ENCODE data around the gene FH. TPM values are rescaled to one million over a fixed set of nuclear protein-coding genes. Genes with fewer than 3 reads are reported as not detected.

FH gene
- total RNA-seq, 1 experiment from 2014 or later, result 73.6 TPM

- DNase-seq (ENCODE audit: low spot score), result peak; percentile 79
- Histone ChIP-seq H3K4me1 (ENCODE audit: insufficient read depth, low read length, poor library complexity, severe bottlenecking) (peaks cover 7% of the 10 kb centered on the region), H3K27ac (ENCODE audit: low read depth, low read length, poor library complexity, severe bottlenecking) (no peak overlapping the region), H3K27me3 (replicated peaks; ENCODE audit: insufficient read depth, low read depth, low read length, poor library complexity) (no peaks in the 10 kb centered on the region), H3K4me3 (ENCODE audit: low read depth, low read length, poor library complexity, severe bottlenecking) (no peak overlapping the region), H3K9me3 (ENCODE audit: low read depth, low read length, poor library complexity, severe bottlenecking) (no peaks in the 10 kb centered on the region), H3K36me3 (ENCODE audit: insufficient read depth, low read length, poor library complexity, severe bottlenecking) (no peaks in the 10 kb centered on the region)
- BruUV-seq (replicated peaks), result no TSS peak
- ChIA-PET POLR2A (ENCODE audit: low non-redundant PET) (no interaction called here), CTCF (no interaction called here)
- no peak for TF ChIP-seq EZH2 (IDR thresholded peaks at IDR 0.05; ENCODE audit: borderline replicate concordance, low read depth, low read length, poor library complexity, severe bottlenecking)
- no peak for TF ChIP-seq CTCF (conservative IDR thresholded peaks at IDR 0.05; ENCODE audit: low read depth, low read length)
- intact Hi-C loops (cut with micrococcal nuclease; ENCODE audit: unreplicated experiment), result loop anchor here (5.0 to 10.0 kb wide), 3 partner anchors 61 to 518 kb away; no protein-coding TSS in a partner anchor
Measured at GRCh38 chr1:241482761-241483250, 36.7 kb downstream of the FH start.

- H3K36me3 ChIP-seq (ENCODE audit: insufficient read depth, low read length, poor library complexity, severe bottlenecking), result no peaks in the 10 kb centered on the region
- CTCF ChIA-PET, result no interaction called here
- DNase-seq (ENCODE audit: low spot score), result no peak
- no peaks in the 10 kb centered on the region for H3K9me3 ChIP-seq (ENCODE audit: low read depth, low read length, poor library complexity, severe bottlenecking)
- intact Hi-C loops (cut with micrococcal nuclease; ENCODE audit: unreplicated experiment), result no loop called here
- peaks cover 7% of the 10 kb centered on the region for H3K4me1 ChIP-seq (ENCODE audit: insufficient read depth, low read length, poor library complexity, severe bottlenecking)
- H3K27ac ChIP-seq (ENCODE audit: low read depth, low read length, poor library complexity, severe bottlenecking), result no peak overlapping the region
- no peak for TF ChIP-seq CTCF (conservative IDR thresholded peaks at IDR 0.05; ENCODE audit: low read depth, low read length)
- TF ChIP-seq EZH2 (IDR thresholded peaks at IDR 0.05; ENCODE audit: borderline replicate concordance, low read depth, low read length, poor library complexity, severe bottlenecking), result no peak
- H3K27me3 ChIP-seq (replicated peaks; ENCODE audit: insufficient read depth, low read depth, low read length, poor library complexity), result no peaks in the 10 kb centered on the region
- BruUV-seq (replicated peaks), result no TSS peak
- no peak overlapping the region for H3K4me3 ChIP-seq (ENCODE audit: low read depth, low read length, poor library complexity, severe bottlenecking)
- POLR2A ChIA-PET (ENCODE audit: low non-redundant PET), result no interaction called here
Measured at GRCh38 chr1:241479294-241479693, 40.3 kb downstream of the FH start.

- intact Hi-C loops (cut with micrococcal nuclease; ENCODE audit: unreplicated experiment), result no loop called here
- Histone ChIP-seq H3K9me3 (ENCODE audit: low read depth, low read length, poor library complexity, severe bottlenecking) (no peaks in the 10 kb centered on the region), H3K27ac (ENCODE audit: low read depth, low read length, poor library complexity, severe bottlenecking) (no peak overlapping the region), H3K27me3 (replicated peaks; ENCODE audit: insufficient read depth, low read depth, low read length, poor library complexity) (no peaks in the 10 kb centered on the region), H3K36me3 (ENCODE audit: insufficient read depth, low read length, poor library complexity, severe bottlenecking) (no peaks in the 10 kb centered on the region), H3K4me3 (ENCODE audit: low read depth, low read length, poor library complexity, severe bottlenecking) (no peak overlapping the region), H3K4me1 (ENCODE audit: insufficient read depth, low read length, poor library complexity, severe bottlenecking) (no peaks in the 10 kb centered on the region)
- no TSS peak for BruUV-seq (replicated peaks)
- CTCF ChIA-PET, result no interaction called here
- DNase-seq (ENCODE audit: low spot score), result no peak
- POLR2A ChIA-PET (ENCODE audit: low non-redundant PET), result no interaction called here
- TF ChIP-seq EZH2 (IDR thresholded peaks at IDR 0.05; ENCODE audit: borderline replicate concordance, low read depth, low read length, poor library complexity, severe bottlenecking) (no peak), CTCF (conservative IDR thresholded peaks at IDR 0.05; ENCODE audit: low read depth, low read length) (no peak)
Measured at GRCh38 chr1:241475671-241476070, 43.9 kb downstream of the FH start.

Measured in A673 (cell line).